ENCODE measurements around the gene PRKCH. TPM values are rescaled to one million over a fixed set of nuclear protein-coding genes. Genes with fewer than 3 reads are reported as not detected.

The PRKCH gene
- polyA plus RNA-seq, 1 donor from 2014 or later, result 2.0 TPM

DNA sequence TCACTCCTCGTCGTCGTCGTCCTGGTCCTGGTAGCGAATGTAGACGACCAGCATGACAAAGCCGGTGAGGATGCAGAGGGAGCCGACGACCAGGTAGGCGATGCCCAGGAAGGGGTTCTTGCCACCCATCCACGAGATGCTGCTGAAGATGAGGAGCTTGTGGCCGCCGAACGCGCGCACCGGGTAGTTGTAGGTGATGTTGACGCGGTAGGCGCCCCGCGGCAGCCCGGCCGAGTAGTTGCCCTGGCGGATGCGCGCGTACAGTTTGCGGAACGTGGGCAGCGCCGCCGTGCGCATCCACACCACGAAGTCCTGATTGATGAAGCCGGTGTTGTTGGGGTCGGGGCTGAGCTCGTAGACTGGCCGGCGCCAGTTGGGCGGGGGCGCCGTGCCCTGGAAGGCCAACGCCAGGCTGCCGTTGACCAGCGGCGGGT lies 41.3 kb upstream of the PRKCH start:
- Histone ChIP-seq H3K27me3 (ENCODE audit: insufficient read depth, low read depth, low read length) (peaks cover 72% of the 10 kb centered on the region), H3K9me2 (ENCODE audit: insufficient read depth, low read length) (no peaks in the 10 kb centered on the region), H3K27ac (ENCODE audit: low read length) (no peak overlapping the region), H4K20me1 (ENCODE audit: insufficient read depth) (no peaks in the 10 kb centered on the region), H3K9me3 (ENCODE audit: low read length) (peaks cover 13% of the 10 kb centered on the region), H2AFZ (ENCODE audit: low read depth, low read length) (no peak overlapping the region), H3F3A (ENCODE audit: insufficient read depth, low read length, poor library complexity, severe bottlenecking) (no peaks in the 10 kb centered on the region), H3K36me3 (ENCODE audit: insufficient read depth, low read length) (no peaks in the 10 kb centered on the region), H3K4me2 (ENCODE audit: low read length) (no peak overlapping the region), H3K4me3 (ENCODE audit: low read length) (peak overlapping the region; percentile 63), H3K9ac (ENCODE audit: low read length) (no peak overlapping the region), H3K79me2 (replicated peaks; ENCODE audit: insufficient read depth, low read length) (no peaks in the 10 kb centered on the region)
- TF ChIP-seq TAF1 (IDR thresholded peaks at IDR 0.05; ENCODE audit: low read depth) (no peak), RAD21 (conservative IDR thresholded peaks at IDR 0.05) (no peak), EZH2 (IDR thresholded peaks at IDR 0.05; ENCODE audit: borderline replicate concordance, insufficient read depth, low read length, poor library complexity, severe bottlenecking) (no peak), EP300 (conservative IDR thresholded peaks at IDR 0.05; ENCODE audit: poor library complexity, severe bottlenecking) (no peak), REST (IDR thresholded peaks at IDR 0.05; ENCODE audit: borderline replicate concordance) (no peak), SMC3 (conservative IDR thresholded peaks at IDR 0.05; ENCODE audit: poor library complexity) (no peak), MXI1 (conservative IDR thresholded peaks at IDR 0.05; ENCODE audit: poor library complexity, severe bottlenecking) (no peak), POLR2AphosphoS5 (IDR thresholded peaks at IDR 0.05) (no peak)
- TF ChIP-seq, protein P1, sequence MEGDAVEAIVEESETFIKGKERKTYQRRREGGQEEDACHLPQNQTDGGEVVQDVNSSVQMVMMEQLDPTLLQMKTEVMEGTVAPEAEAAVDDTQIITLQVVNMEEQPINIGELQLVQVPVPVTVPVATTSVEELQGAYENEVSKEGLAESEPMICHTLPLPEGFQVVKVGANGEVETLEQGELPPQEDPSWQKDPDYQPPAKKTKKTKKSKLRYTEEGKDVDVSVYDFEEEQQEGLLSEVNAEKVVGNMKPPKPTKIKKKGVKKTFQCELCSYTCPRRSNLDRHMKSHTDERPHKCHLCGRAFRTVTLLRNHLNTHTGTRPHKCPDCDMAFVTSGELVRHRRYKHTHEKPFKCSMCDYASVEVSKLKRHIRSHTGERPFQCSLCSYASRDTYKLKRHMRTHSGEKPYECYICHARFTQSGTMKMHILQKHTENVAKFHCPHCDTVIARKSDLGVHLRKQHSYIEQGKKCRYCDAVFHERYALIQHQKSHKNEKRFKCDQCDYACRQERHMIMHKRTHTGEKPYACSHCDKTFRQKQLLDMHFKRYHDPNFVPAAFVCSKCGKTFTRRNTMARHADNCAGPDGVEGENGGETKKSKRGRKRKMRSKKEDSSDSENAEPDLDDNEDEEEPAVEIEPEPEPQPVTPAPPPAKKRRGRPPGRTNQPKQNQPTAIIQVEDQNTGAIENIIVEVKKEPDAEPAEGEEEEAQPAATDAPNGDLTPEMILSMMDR (IDR thresholded peaks at IDR 0.05; ENCODE audit: poor library complexity, severe bottlenecking), result no peak

DNA sequence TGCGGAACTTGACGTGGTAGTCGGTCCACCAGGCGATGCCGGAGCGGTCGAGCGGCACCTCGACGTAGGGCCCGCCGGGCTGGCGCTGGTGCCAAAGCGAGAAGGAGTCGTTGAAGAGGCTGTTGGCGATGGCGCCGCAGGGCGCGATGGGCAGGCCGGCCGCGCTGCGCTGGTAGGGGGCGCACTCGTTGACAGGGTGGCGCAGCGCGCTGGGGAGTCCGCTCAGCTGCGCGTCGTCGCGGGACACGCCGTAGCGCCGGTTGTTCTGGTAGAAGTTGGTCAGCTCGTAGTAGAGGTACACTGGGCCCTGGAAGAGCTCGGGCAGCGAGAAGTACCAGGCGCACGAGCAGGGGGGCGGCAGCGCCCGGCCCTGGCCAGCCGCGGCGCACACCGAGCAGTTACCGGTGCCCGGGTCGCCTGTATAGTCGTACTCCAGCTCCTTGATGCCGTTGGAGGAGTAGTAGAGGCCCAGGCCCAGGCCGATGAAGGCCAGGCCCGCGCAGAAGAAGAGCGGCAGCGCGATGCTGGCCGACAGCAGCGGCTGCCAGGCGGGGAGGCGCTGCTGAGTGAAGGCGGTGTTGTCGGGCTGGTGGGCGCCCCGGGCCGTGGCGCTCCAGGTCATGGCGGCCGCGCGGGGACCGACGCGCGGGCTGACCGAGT lies 40.7 kb upstream of the PRKCH start:
- H2AFZ ChIP-seq (ENCODE audit: low read depth, low read length), result peak overlapping the region; percentile 5
- no peaks in the 10 kb centered on the region for H3K9me2 ChIP-seq (ENCODE audit: insufficient read depth, low read length)
- peak overlapping the region; percentile 63 for H3K4me3 ChIP-seq (ENCODE audit: low read length)
- no peak overlapping the region for H3K9ac ChIP-seq (ENCODE audit: low read length)
- no peaks in the 10 kb centered on the region for H3F3A ChIP-seq (ENCODE audit: insufficient read depth, low read length, poor library complexity, severe bottlenecking)
- H3K27ac ChIP-seq (ENCODE audit: low read length), result no peak overlapping the region
- H3K79me2 ChIP-seq (replicated peaks; ENCODE audit: insufficient read depth, low read length), result no peaks in the 10 kb centered on the region
- no peaks in the 10 kb centered on the region for H3K36me3 ChIP-seq (ENCODE audit: insufficient read depth, low read length)
- TF ChIP-seq RAD21 (conservative IDR thresholded peaks at IDR 0.05), result no peak
- TF ChIP-seq SMC3 (conservative IDR thresholded peaks at IDR 0.05; ENCODE audit: poor library complexity), result no peak
- TF ChIP-seq POLR2AphosphoS5 (IDR thresholded peaks at IDR 0.05), result peak; percentile 39
- TF ChIP-seq, protein P1 (IDR thresholded peaks at IDR 0.05; ENCODE audit: poor library complexity, severe bottlenecking), result peak; percentile 34
- peaks cover 13% of the 10 kb centered on the region for H3K9me3 ChIP-seq (ENCODE audit: low read length)
- H3K4me2 ChIP-seq (ENCODE audit: low read length), result no peak overlapping the region
- H3K27me3 ChIP-seq (ENCODE audit: insufficient read depth, low read depth, low read length), result peaks cover 72% of the 10 kb centered on the region
- no peaks in the 10 kb centered on the region for H4K20me1 ChIP-seq (ENCODE audit: insufficient read depth)
